BLaER1 treated with 17β-estradiol and CSF1 and Interleukin-3, amounts not matched to agents 10 nM and 100 nM (cell line): ENCODE results near the gene POLE2.

Experiments
- H3K27ac ChIP-seq, 11 experiments: shearing (Covaris generic); formaldehyde crosslinking; 2 replicates each; pipeline ENCODE4 v1.8.1; 2022
- H3K27me3 ChIP-seq, 11 experiments: shearing (Covaris generic); formaldehyde crosslinking; 2 replicates each; pipeline ENCODE4 v1.8.1; 2022
- H3K36me3 ChIP-seq, 11 experiments: shearing (Covaris generic); formaldehyde crosslinking; 2 replicates each; pipeline ENCODE4 v1.8.1; 2022
- H3K4me1 ChIP-seq, 10 experiments: shearing (Covaris generic); formaldehyde crosslinking; 2 replicates each; pipeline ENCODE4 v1.8.1; 2022
- H3K4me2 ChIP-seq, 11 experiments: shearing (Covaris generic); formaldehyde crosslinking; 2 replicates each; pipeline ENCODE4 v1.8.1; 2022
- H3K4me3 ChIP-seq, 10 experiments: shearing (Covaris generic); formaldehyde crosslinking; 2 replicates each; pipeline ENCODE4 v1.8.1; 2022
- H3K9ac ChIP-seq, 11 experiments: shearing (Covaris generic); formaldehyde crosslinking; 2 replicates each; pipeline ENCODE4 v1.8.1; 2022
- H3K9me3 ChIP-seq, 11 experiments: shearing (Covaris generic); formaldehyde crosslinking; replicated peaks in 1 of 11; 2 replicates each; pipeline ENCODE4 v1.8.1; 2022
- H4K20me1 ChIP-seq, 11 experiments: shearing (Covaris generic); formaldehyde crosslinking; 2 replicates each; pipeline ENCODE4 v1.8.1; 2022
- Cebpa-rat ChIP-seq, 11 experiments: shearing (Covaris generic); IDR thresholded peaks; 2 replicates each; pipeline ENCODE4 v1.8.1; 2022

POLE2 gene

DNA sequence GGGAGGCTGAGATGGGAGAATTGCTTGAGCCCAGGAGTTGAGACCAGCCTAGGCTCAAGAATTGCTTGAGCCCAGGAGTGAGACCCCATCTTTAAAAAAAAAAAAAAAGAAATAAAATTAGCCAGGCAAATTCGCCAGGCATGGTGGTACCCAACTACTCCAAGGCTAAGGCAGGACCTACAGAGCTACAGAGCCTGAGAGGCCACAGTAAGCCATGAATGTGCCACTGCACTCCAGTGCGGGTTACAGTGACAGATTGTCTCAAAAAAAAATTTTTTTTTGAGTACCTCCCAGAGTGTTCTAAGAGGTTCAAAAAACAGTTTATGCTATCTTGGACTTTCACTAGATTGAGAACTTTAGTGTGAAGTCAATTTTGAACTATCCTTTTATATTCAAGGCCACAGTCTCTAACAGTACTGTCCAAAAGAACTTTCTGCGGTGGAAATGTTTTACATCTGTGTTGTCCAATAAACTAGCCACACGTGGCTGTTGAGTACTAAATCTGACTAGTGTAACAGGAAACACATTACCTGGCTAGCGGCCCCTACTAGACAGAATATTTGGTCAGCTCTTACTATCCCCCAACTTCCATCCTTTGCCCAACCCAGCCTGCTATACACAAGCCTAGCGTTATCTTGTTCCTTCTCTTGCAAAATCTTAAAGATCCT is 70.0 kb downstream of the POLE2 start:
- Histone ChIP-seq H3K4me2 (peak overlapping the region; percentile 84 to 99 (median 90); a peak in 21 of 22 replicates), H3K9me3 (no peaks in the 10 kb centered on the region), H3K4me1 (peaks cover 23 to 49% (median 35%) of the 10 kb centered on the region in 10 experiments), H4K20me1 (peaks cover 46 to 68% (median 62%) of the 10 kb centered on the region in 11 experiments; a peak in 21 of 22 replicates), H3K4me3 (peak overlapping the region in 3 of 10 experiments; percentile 73 to 89 (median 85); a peak in 5 of 20 replicates), H3K9ac (no peak overlapping the region; a peak in 1 of 22 replicates), H3K27me3 (no peaks in the 10 kb centered on the region), H3K27ac (0 out of 22 replicates have a peak overlapping the region, but pooled peaks of 1 of the 11 experiments have one; percentile 3), H3K36me3 (peaks cover 22 to 78% (median 64%) of the 10 kb centered on the region in 11 experiments)
- TF ChIP-seq Cebpa-rat (IDR thresholded peaks at IDR 0.05), result no peak

DNA sequence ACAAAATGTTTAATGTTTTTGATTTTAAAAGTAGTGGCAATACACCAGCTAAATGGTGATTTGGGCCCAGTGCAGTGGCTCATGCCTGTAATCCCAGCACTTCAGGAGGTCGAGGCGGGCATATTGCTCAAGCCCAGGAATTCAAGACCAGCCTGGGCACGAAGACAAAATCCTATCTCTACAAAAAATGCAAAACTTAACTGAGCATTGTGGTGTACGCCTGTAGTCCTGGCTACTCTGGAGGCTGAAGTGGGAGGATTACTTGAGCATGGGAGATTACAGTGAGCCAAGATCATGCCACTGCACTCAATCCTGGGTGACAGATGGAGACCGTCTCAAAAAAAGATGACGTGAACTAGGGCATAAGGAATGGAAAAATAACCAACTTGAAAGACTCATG is 72.2 kb downstream of the POLE2 start:
- Histone ChIP-seq H3K9me3 (no peaks in the 10 kb centered on the region), H4K20me1 (peaks cover 28 to 61% (median 47%) of the 10 kb centered on the region in 11 experiments; a peak in 20 of 22 replicates), H3K27ac (no peak overlapping the region), H3K27me3 (no peaks in the 10 kb centered on the region), H3K4me2 (no peak overlapping the region), H3K4me1 (peaks cover 23 to 31% (median 25%) of the 10 kb centered on the region in 10 experiments), H3K36me3 (peaks cover 22 to 86% (median 63%) of the 10 kb centered on the region in 11 experiments), H3K9ac (no peak overlapping the region), H3K4me3 (no peak overlapping the region)
- no peak for TF ChIP-seq Cebpa-rat (IDR thresholded peaks at IDR 0.05)

DNA sequence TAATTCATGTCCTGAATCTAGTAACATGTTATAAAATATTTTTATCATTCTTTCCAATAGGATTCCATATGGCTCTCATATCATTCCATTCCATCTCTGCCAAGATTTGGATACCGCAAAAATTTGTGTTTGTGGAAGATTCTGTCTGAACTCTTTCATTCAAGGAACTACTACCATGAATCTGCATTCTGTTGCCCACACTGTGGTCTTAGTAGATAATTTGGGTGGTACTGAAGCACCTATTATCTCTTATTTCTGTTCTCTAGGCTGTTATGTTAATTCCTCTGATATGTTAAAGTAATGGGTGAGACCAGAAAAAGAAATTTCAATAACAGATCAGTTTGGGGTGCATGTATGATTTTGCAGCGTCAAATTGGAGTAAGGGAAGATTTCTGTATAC is 73.8 kb downstream of the POLE2 start:
- no peak for TF ChIP-seq Cebpa-rat (IDR thresholded peaks at IDR 0.05)
- Histone ChIP-seq H3K4me2 (no peak overlapping the region), H3K4me3 (no peak overlapping the region), H4K20me1 (peaks cover 22 to 57% (median 36%) of the 10 kb centered on the region in 11 experiments; a peak in 20 of 22 replicates), H3K9ac (no peak overlapping the region), H3K4me1 (peaks cover 20 to 26% (median 22%) of the 10 kb centered on the region in 10 experiments), H3K27me3 (no peaks in the 10 kb centered on the region), H3K9me3 (no peaks in the 10 kb centered on the region), H3K36me3 (peaks cover 22 to 100% (median 79%) of the 10 kb centered on the region in 11 experiments), H3K27ac (no peak overlapping the region)

DNA sequence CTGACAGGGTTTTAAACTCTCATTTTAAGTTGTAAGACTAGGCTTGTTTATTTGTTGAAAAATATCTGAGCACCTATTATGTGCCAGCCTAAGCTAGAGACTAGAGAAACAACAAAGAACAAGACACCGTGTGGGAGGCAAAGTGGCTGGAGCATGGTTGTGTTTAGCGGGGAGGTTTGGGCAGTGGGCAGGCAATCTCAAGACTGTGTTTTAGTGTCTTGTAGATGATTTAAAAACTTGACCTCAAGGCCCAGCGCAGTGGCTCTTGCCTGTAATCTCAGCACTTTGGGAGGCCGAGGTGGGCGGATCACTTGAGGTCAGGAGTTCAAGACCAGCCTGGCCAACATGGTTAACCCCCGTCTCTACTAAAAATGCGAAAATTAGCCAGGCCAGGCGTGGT is 75.3 kb downstream of the POLE2 start:
- Histone ChIP-seq H3K4me1 (peaks cover 5 to 11% (median 7%) of the 10 kb centered on the region in 10 experiments; a peak in 19 of 20 replicates), H3K9me3 (no peaks in the 10 kb centered on the region), H4K20me1 (peaks cover 7 to 42% (median 21%) of the 10 kb centered on the region in 11 experiments; a peak in 20 of 22 replicates), H3K27ac (no peak overlapping the region), H3K9ac (no peak overlapping the region), H3K4me3 (no peak overlapping the region), H3K36me3 (peaks cover 10 to 100% (median 78%) of the 10 kb centered on the region in 11 experiments), H3K4me2 (no peak overlapping the region), H3K27me3 (no peaks in the 10 kb centered on the region)
- TF ChIP-seq Cebpa-rat (IDR thresholded peaks at IDR 0.05), result no peak

DNA sequence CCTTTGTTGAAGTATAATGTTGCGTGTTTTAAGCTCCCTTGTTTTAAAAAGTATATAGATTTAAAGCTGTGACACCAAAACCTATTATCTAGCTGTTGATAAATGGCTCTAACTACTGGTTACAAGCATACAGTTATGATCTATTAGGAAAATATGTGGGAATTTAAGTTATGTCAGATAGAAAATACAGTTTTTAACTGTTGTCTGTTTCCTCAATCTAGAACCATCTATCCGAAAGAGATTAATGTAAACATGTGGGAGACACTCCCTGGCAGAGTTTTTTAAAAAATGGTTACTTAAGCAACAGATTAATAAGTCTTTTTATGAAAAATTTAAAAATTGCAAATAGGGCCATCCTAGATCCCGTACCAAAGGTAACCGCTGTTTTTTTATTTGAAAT is 75.8 kb downstream of the POLE2 start:
- H4K20me1 ChIP-seq, result peaks cover 2 to 38% (median 17%) of the 10 kb centered on the region in 11 experiments; a peak in 19 of 22 replicates
- no peak overlapping the region for H3K27ac ChIP-seq
- peaks cover 1 to 7% (median 3%) of the 10 kb centered on the region in 10 experiments; a peak in 16 of 20 replicates for H3K4me1 ChIP-seq
- H3K4me2 ChIP-seq, result no peak overlapping the region
- no peaks in the 10 kb centered on the region for H3K27me3 ChIP-seq
- TF ChIP-seq Cebpa-rat (IDR thresholded peaks at IDR 0.05), result no peak
- no peak overlapping the region for H3K9ac ChIP-seq
- H3K9me3 ChIP-seq, result no peaks in the 10 kb centered on the region
- H3K36me3 ChIP-seq, result peaks cover 10 to 100% (median 78%) of the 10 kb centered on the region in 11 experiments
- no peak overlapping the region for H3K4me3 ChIP-seq

GRCh38 chr14:49607583-49607982 is 80.4 kb downstream of the POLE2 start:
- no peak overlapping the region for H3K9ac ChIP-seq
- H3K4me2 ChIP-seq, result no peak overlapping the region
- H4K20me1 ChIP-seq, result peaks cover 0 to 20% (median 5%) of the 10 kb centered on the region in 11 experiments; a peak in 6 of 22 replicates
- no peaks in the 10 kb centered on the region for H3K4me1 ChIP-seq
- no peaks in the 10 kb centered on the region for H3K9me3 ChIP-seq
- no peaks in the 10 kb centered on the region for H3K27me3 ChIP-seq
- H3K36me3 ChIP-seq, result peaks cover 27 to 100% (median 89%) of the 10 kb centered on the region in 11 experiments
- no peak overlapping the region for H3K4me3 ChIP-seq
- no peak overlapping the region for H3K27ac ChIP-seq
- no peak for TF ChIP-seq Cebpa-rat (IDR thresholded peaks at IDR 0.05)

- Histone ChIP-seq H3K4me1 (peaks cover 16 to 39% (median 28%) of the 10 kb centered on the region in 10 experiments), H4K20me1 (peaks cover 0 to 15% (median 3%) of the 10 kb centered on the region in 11 experiments; a peak in 7 of 22 replicates), H3K36me3 (peaks cover 10 to 30% (median 24%) of the 10 kb centered on the region in 11 experiments; a peak in 20 of 22 replicates), H3K27me3 (no peaks in the 10 kb centered on the region), H3K9ac (peak within 1 kb of the TSS; percentile 93 to 100 (median 97)), H3K4me3 (peak within 1 kb of the TSS; percentile 63 to 98 (median 90)), H3K4me2 (peak within 1 kb of the TSS; percentile 82 to 98 (median 89)), H3K27ac (peak within 1 kb of the TSS; percentile 96 to 100 (median 97)), H3K9me3 (no peaks in the 10 kb centered on the region)
- TF ChIP-seq Cebpa-rat (IDR thresholded peaks at IDR 0.05), result no peak
Measured at GRCh38 chr14:49598485-49599300, 89.3 kb downstream of the POLE2 start, which contains the start of gene LRR1. Gene LRR1 (plus strand): TSS chr14:49598940. CDS start chr14:49599021, 81 bp downstream.

GRCh38 chr14:49598189-49598484 is 89.9 kb downstream of the POLE2 start:
- Histone ChIP-seq H3K9me3 (no peaks in the 10 kb centered on the region), H3K9ac (peak overlapping the region; percentile 93 to 100 (median 97)), H3K27ac (peak overlapping the region; percentile 96 to 100 (median 97)), H3K36me3 (peaks cover 9 to 24% (median 19%) of the 10 kb centered on the region in 11 experiments; a peak in 19 of 22 replicates), H3K4me3 (peak overlapping the region; percentile 63 to 98 (median 90)), H3K27me3 (no peaks in the 10 kb centered on the region), H3K4me1 (peaks cover 16 to 39% (median 28%) of the 10 kb centered on the region in 10 experiments), H3K4me2 (peak overlapping the region; percentile 82 to 98 (median 89)), H4K20me1 (peaks cover 0 to 15% (median 3%) of the 10 kb centered on the region in 11 experiments; a peak in 7 of 22 replicates)
- TF ChIP-seq Cebpa-rat (IDR thresholded peaks at IDR 0.05), result no peak
